GM12872 (cell line): Measurements from ENCODE around the gene SP7.

Source experiments
- TF ChIP-seq, protein P1 (sequence below): IDR thresholded peaks from 3 replicates; pipeline ENCODE4 v1.5.1; 2011; ENCODE audit warnings: low read depth, mild to moderate bottlenecking, low read length, moderate library complexity; ENCODE audit not compliant: insufficient read depth

The SP7 gene

GRCh38 chr12:53320352-53321195 is 15.6 kb downstream of the SP7 start:
- TF ChIP-seq, protein P1, sequence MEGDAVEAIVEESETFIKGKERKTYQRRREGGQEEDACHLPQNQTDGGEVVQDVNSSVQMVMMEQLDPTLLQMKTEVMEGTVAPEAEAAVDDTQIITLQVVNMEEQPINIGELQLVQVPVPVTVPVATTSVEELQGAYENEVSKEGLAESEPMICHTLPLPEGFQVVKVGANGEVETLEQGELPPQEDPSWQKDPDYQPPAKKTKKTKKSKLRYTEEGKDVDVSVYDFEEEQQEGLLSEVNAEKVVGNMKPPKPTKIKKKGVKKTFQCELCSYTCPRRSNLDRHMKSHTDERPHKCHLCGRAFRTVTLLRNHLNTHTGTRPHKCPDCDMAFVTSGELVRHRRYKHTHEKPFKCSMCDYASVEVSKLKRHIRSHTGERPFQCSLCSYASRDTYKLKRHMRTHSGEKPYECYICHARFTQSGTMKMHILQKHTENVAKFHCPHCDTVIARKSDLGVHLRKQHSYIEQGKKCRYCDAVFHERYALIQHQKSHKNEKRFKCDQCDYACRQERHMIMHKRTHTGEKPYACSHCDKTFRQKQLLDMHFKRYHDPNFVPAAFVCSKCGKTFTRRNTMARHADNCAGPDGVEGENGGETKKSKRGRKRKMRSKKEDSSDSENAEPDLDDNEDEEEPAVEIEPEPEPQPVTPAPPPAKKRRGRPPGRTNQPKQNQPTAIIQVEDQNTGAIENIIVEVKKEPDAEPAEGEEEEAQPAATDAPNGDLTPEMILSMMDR, result no peak

GRCh38 chr12:53313996-53314395 is 22.2 kb downstream of the SP7 start:
- TF ChIP-seq, protein P1, result no peak

DNA sequence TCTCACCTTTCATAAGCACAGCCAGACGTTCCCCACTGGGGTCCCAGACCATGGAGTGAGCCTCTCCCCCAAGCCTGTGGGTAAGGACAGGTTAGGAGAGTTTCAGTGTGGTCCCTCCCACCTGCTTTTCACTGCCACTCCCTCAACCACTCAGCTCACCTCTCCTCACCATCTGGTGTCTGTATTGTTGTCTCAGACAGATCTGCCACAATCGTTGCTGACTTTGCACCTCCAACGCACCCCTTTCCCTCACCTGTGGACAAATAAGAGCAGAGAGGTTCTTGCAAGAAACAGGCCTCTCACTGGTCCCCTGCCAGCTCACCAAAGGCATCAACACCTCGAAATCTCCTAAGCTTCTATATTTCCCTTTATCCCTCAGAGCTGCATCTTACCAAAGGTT is 27.9 kb downstream of the SP7 start:
- TF ChIP-seq, protein P1, result no peak

GRCh38 chr12:53306826-53307225 is 29.3 kb downstream of the SP7 start:
- TF ChIP-seq, protein P1, result no peak

- TF ChIP-seq, protein P1, result no peak
Measured at GRCh38 chr12:53302903-53303302, 33.3 kb downstream of the SP7 start.

- TF ChIP-seq, protein P1, result no peak
Measured at GRCh38 chr12:53300187-53300586, 36.0 kb downstream of the SP7 start.

- TF ChIP-seq, protein P1, result peak; percentile 26; the same call in 2 of the 3 replicates
Measured at GRCh38 chr12:53299454-53300180, 36.5 kb downstream of the SP7 start, which contains the start of gene MYG1. MYG1 (plus strand) TSS chr12:53299695; CDS start chr12:53299738, 43 bp downstream.
